Measurements from ENCODE around the gene SPATS2L.

Gene SPATS2L

DNA sequence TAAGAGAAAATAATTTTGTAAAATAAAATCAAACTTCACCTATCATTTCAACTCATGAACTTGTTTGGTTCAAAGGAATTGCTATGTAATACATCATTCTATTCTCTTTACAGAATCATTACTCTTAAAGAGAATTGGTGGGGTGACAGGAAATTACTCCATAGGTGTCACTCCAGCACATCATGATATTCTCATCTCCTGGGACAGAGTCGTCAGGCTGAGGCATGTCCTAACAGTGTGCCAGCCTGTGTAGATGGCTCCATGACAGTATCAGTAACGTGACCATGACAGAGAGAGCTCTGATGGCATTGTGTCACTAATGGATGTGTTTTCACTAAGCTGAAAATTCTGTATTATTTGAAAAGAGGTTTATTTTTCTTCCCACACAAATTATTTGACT, 13.9 kb downstream of the SPATS2L start:
- H3K4me3 ChIP-seq (ENCODE audit: low read length): no peak overlapping the region
- TF ChIP-seq ZNF274 (IDR thresholded peaks at IDR 0.05; ENCODE audit: low read depth, low read length): no peak

DNA sequence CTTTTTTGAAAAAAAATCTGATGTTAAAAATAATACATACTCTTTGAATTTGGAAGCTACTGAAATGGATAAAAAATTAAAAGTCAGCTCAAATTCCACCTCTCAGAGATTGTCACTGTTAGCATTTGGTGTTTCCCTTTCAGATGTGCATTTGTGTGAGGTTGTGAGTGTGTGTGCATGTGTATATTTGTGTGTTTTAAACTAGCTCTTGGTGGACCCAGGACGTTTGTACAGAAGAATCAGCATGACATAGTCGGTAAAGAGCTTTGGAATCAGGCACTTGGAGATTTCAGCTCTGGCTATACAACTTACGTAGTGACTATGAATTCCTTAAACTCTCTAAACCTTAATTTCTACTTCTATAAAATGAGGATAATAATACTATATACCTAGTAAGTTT, 14.5 kb downstream of the SPATS2L start:
- TF ChIP-seq ZNF274 (IDR thresholded peaks at IDR 0.05; ENCODE audit: low read depth, low read length): no peak
- no peak overlapping the region for H3K4me3 ChIP-seq (ENCODE audit: low read length)

DNA sequence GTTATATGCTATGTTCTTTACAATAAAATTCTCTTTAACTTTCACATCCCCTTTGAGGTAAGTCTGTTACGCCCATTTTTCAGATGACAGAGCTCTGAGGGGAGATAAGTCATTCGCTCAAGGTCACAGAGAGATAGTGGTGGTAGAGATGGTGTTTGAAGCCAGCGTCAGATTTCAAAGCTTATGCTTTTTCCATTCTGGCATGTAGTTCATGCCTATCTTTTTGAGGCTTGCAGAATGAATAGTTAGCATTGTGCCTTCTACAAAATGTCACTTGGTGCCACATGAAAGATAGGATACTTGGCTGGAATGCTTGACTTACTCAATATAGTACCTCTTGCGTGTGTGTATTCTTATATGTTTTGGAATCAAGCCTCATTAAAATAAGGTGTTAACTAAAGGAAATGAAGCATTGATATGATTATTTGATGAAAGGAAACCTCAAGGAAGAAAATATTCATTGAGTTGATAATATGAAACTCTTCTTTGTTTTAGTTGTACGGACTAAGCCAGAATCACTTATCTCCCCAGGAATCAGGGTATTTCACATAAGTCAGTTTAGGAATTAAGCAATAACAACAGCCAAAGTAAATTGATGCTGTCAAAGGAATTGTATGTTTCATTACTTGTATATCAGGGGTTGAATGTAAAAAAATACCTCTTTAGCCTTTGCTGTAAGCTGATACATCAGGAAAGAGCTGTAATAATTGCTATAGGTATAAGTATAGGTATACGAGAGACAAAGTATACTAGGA, 15.5 kb downstream of the SPATS2L start:
- no peak overlapping the region for H3K4me3 ChIP-seq (ENCODE audit: low read length)
- no peak for TF ChIP-seq ZNF274 (IDR thresholded peaks at IDR 0.05; ENCODE audit: low read depth, low read length)

DNA sequence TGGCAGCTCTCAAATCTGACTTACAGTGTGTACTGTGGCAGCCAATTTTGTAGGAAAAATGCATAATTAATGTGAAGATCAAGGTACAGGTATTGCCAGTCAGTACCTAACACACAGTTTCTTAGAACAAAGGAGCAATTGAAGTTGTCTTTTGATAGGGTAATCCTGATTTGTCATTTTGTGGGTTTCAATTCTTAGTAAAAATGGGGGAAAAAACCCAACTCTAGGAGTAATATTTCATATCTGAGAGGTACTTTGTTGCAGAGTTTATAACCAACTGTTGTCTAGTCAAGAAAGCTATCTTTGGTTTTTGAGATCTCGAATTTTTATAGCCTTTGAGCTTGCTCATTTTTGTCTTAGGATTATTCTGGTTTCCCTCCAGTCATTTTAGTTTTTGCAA, 16.1 kb downstream of the SPATS2L start:
- no peak for TF ChIP-seq ZNF274 (IDR thresholded peaks at IDR 0.05; ENCODE audit: low read depth, low read length)

DNA sequence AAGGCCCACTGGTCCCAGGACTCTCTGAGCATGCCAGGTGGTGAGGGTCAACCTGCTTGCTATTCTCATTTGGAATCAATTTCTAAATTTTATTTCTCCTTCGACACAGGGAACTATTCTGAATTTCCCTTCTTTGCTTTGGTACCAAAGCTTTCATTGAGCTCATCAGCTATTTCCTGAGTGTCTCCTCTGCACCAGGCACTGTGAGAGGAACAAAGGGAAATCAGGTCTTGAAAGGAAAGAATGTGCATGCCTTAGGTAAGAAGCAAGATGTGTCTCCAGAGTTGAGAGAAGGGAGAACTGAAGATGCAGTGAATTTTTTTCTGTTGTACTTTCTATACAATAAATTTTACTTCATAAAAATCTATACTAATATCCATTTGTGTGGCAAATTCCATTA, 17.9 kb downstream of the SPATS2L start:
- H3K4me3 ChIP-seq (ENCODE audit: low read length): no peak overlapping the region
- no peak for TF ChIP-seq ZNF274 (IDR thresholded peaks at IDR 0.05; ENCODE audit: low read depth, low read length)

More for the DNA sequence above, 16.1 kb downstream of the SPATS2L start:
- H3K4me3 ChIP-seq (ENCODE audit: low read length): no peak overlapping the region

DNA sequence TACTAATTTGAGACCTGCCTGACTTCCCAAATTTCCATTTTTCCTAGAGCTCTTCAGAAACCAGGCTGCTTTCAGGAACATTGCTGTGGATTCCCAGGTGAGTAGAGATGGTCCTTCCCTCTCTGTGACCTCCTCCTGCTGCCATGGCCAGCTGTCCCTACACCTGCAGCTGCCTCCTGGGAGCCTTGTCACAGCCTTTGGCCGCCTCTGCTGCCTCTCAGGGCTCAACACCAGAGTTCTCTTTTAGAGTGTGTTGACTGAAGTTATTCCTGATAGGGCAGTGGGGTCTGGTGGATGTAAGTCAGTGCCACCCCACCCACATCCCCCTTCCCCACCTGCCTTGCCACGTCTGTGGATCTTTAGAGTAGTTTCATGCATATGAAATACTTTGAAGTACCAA, 22.9 kb downstream of the SPATS2L start:
- TF ChIP-seq ZNF274 (IDR thresholded peaks at IDR 0.05; ENCODE audit: low read depth, low read length): no peak
- no peak overlapping the region for H3K4me3 ChIP-seq (ENCODE audit: low read length)

DNA sequence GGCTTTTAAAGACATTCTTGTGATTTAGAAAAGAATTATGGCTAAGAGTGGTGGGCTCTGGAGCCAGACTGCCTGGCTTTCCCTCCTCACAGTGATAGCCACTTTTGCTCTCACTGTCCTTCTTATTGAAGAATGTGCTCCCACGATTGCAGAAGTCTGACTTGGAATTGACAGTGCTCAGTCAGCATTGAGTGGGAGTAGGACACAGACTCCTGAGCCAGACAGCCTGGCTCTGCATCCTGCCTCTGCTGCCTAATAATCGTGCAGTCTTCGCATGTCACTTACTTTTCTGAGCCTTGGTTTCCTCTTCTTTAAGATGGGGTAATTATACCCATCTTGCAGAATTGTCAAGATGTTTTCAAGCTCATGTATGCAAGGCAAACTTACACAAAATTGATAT, 23.3 kb downstream of the SPATS2L start:
- no peak overlapping the region for H3K4me3 ChIP-seq (ENCODE audit: low read length)
- no peak for TF ChIP-seq ZNF274 (IDR thresholded peaks at IDR 0.05; ENCODE audit: low read depth, low read length)

DNA sequence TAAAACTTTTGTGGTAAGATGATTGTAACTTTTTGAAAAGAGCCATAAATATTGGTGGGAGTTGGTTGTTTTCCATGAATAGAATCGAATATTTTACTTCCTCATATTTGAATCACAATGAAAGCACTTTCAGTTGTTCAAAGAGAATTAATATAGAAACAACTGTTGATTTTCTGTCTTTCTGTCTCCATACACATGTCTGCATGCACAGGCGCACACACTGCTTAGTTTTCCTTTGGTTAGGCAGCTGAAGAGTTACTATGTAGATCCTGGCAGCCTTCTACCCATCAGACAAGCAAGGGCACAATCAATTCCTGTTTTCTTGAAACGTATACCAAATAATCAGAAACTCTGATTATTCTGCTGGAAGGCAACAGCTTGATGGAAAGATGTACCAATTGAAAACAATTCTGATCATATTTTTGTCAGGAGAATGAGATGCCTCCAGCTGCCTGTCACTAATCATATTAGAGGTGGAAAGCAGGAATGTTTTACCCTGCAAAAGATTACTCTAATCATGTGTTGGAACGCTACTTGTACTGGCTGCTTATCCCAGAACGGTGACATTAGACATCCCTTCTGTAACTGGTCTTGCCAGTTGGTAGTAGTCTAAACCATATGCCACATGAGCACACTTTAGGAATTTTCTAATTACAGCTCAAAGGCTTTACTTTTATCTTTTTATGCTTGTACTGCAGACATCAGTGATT, 24.0 kb downstream of the SPATS2L start:
- no peak overlapping the region for H3K4me3 ChIP-seq (ENCODE audit: low read length)
- TF ChIP-seq ZNF274 (IDR thresholded peaks at IDR 0.05; ENCODE audit: low read depth, low read length): no peak

DNA sequence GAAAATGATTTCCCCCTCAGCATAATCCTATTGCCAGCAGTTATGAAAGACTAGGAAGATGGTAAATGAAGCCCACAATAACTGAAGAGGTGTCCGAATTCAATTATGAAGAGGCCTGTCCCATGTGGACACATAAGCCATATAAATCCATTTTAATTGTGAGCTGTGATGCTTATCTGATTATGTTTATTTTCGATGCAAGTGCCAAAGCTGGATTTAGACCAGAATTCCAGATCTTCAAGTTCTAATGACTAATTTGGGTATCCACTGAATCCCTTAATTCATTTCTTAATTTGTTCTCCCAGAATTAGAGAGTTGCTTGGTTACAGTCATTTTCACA, 24.5 kb downstream of the SPATS2L start:
- no peak for TF ChIP-seq ZNF274 (IDR thresholded peaks at IDR 0.05; ENCODE audit: low read depth, low read length)
- no peak overlapping the region for H3K4me3 ChIP-seq (ENCODE audit: low read length)

DNA sequence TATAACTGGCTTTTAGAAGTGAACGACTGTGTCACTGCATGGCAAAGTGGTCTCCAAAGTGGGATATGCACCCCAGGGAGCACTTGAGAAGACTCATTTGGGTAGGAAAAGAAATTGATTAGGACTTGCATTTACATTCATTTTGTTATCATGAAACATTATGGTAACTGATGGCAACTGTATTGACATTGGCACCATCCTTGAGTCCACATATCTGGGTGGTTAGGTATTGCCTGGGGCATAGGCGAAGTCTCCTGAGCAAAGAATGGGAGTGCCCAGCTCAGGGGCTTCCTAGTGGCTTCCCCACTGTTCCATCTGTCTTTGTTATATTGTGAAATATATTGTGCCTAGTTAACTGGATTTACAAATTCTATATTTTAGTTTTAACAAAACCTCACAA, 29.2 kb downstream of the SPATS2L start:
- no peak overlapping the region for H3K4me3 ChIP-seq (ENCODE audit: low read length)
- no peak for TF ChIP-seq ZNF274 (IDR thresholded peaks at IDR 0.05; ENCODE audit: low read depth, low read length)

DNA sequence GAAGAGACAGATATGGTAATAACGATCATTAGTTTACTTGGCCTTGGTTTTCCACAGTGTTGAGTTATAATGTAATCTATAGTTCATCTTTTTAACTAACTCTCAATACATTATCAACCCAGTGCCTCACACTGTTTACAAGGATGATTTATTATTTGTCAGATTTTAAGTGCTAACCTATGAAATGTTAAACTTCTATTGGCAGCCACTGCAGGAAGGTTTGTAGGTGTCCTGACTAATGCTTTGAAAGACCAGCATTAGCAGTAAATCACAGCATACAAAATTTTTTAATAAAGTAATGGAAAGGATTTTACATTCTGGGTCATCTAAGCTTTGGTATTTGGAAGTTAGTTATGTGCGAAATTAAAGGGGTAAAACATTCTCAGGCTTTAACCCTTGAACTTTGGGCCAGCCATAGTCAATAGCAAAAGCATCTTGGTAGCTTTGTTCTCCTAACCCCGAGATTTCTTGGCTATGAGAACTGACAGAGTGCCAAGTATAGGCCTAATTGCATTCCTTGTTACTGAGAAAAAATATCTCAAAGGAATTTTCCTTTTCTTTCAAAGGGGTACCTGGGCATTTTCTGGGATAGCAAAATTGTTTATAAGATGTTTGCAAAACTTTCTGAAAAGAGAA, 30.6 kb downstream of the SPATS2L start:
- no peak overlapping the region for H3K4me3 ChIP-seq (ENCODE audit: low read length)
- no peak for TF ChIP-seq ZNF274 (IDR thresholded peaks at IDR 0.05; ENCODE audit: low read depth, low read length)

DNA sequence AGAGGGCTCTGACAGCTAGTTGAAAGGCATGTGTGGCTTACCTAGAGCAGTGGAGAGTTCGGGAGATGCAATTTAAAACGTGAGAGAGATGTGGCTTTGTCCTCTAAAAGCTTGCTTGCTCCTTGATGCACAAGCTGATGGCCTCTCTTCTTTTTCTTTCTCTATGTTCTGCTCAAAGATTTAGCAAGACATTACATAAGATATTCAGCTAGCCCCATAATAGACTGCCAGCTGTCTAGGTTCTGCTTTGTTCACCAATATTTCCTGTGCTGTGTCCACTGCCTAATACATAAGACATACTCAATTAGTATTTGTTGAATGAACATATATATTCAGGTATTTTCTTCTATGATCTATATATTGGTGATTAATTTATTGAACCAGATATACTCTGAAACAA, 31.1 kb downstream of the SPATS2L start:
- no peak overlapping the region for H3K4me3 ChIP-seq (ENCODE audit: low read length)
- no peak for TF ChIP-seq ZNF274 (IDR thresholded peaks at IDR 0.05; ENCODE audit: low read depth, low read length)

DNA sequence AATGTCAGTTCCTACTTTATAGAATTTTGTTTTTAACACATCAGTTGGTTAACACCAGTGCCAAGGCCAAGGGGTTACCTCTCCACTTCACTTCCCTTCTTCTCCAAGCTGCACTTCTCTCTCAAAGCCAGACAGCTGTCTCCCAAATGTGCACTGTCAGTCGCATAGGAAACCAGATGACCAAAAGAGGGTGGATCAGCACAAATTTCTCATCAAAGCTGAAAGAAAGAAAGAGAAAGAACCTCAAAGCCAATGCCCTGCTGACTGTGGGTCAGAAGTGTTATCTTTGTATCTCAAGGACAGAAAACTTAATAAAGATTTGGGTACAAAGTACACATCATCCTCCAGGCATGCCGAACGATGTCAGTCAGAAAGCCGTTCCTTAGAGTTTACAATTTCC, 32.2 kb downstream of the SPATS2L start:
- no peak for TF ChIP-seq ZNF274 (IDR thresholded peaks at IDR 0.05; ENCODE audit: low read depth, low read length)
- H3K4me3 ChIP-seq (ENCODE audit: low read length): no peak overlapping the region

DNA sequence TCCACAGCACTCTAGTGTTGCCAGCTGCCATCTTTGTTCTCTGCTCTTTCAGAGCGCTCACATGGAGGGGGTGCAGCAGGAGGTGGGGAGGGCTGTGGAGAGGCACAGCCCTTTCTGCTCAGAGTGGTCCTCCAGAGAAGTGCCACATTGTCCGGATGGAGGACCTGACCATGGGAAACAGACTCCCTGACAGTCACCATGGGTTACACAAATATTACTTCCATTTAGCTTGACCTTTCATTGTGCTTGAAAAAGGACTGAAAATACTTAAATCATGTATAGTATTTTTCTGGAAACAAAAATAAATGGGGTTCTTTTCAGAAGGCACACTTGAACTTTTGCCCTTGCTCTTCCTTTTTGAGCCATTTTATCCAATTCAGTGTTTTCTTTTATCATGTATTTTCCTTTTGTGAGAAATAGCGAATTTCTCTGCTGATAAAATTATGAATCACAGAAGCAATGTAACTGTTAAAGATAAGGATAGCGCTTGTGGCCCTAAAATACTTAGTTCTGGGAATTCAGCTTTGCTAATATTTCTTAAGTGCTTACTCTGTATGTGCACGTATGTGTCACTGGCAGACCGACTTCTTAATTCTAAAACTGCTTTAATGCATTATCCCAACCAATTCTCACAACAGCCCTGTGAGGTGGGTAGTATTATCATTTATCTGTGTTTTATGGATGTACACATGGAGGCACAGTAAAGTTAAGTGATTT, 34.2 kb downstream of the SPATS2L start:
- TF ChIP-seq ZNF274 (IDR thresholded peaks at IDR 0.05; ENCODE audit: low read depth, low read length): no peak
- no peak overlapping the region for H3K4me3 ChIP-seq (ENCODE audit: low read length)
